CD4-positive, alpha-beta T cell treated with Interleukin-12 subunit alpha and Interleukin-12 subunit beta, for 1 hour (primary cell): ENCODE measurements around the gene NEURL1.
"Not testable (repeated sequence)": the region's sequence is repeated elsewhere in the genome, so short reads cannot be mapped to it uniquely, and the experiment has no call there.

ENCODE experiments used
- DNase-seq: peaks from one replicate; pipeline ENCODE4 v3.0.0-alpha.2; 2020

NEURL1 gene

GRCh38 chr10:103632871-103633270 lies 139.4 kb downstream of the NEURL1 start:
- not testable (repeated sequence) for DNase-seq

- DNase-seq, result no peak
Measured at GRCh38 chr10:103633846-103634245, 140.3 kb downstream of the NEURL1 start.

DNA sequence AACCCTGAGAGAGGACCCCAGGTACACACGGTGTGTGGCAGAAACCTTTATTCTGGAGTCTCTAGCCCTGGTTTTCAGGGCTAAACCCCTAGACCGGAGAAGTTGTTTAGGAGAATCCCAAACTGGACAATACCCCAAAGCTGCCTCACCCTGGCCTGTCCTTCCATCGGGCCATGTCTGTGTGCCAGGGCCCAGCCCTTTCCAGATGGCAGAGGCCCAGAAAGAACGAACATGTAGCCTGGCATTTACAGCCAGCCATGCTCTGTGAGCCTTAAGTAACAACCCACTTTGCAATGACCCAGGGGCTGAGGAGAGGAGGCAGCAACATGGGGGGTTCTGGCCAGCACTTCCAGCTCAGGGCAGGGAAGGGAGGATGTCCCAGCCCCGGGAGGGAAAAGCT lies 142.1 kb downstream of the NEURL1 start:
- no peak for DNase-seq

DNA sequence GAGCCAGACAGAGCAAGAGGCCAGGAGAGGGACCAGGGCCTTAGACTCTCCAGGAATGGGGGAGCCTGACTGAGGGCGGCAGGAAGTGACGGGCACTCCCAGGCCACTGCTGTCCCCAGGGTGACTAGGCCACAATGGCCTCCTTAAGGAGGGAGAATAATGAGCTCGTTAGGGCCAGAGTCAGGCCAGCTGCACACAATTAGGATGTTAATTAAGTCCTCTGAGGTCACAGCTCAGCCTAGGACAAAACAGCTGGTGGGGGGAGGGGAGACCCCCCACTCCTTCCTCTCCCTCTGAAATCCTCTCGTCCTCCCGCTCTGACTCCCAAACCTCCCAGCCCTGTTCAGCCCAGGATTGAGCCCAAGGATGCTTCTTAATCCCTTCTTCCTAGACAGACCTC lies 143.0 kb downstream of the NEURL1 start:
- no peak for DNase-seq

DNA sequence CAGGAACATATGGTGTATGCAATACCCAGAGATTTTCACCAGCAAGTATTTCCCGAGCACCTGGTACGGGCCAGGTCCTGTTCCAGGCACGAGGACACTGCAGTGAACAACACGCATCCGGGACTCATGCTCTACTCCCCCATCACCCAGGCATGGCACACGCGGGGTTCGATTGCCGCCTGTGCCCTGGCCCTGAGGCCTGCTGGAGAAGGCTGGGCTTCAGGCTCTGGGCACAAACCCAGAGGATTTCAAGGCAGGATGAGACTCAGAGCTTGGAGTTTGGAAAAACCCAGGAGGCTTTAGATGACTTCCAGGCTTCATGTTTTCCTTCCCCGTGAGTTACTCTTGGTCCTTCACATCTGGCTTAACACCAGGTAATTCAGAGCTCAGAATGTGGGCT lies 143.5 kb downstream of the NEURL1 start:
- no peak for DNase-seq

- no peak for DNase-seq
Measured at GRCh38 chr10:103637927-103638557, 144.5 kb downstream of the NEURL1 start.

DNA sequence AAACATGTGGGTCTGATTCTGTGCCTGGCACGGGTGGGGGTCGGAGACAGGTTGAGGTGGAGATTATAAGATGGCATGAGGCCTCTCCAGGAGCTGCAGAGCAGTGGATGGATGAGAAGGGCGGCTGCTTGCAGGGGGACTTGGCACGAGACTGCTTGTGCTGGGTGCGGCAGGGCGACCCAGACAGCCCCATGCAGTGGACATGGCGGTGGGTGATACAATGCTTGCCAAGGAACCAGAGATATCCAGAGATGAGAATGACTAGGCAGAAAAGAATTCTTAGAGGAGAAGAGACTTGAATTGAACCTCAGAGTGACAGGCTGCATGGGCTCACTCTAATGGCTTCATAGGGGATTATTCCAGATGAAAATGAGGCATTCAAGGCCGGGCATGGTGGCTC lies 145.4 kb downstream of the NEURL1 start:
- no peak for DNase-seq

GRCh38 chr10:103640436-103641181 lies 147.1 kb downstream of the NEURL1 start:
- DNase-seq, result no peak

- no peak for DNase-seq
Measured at GRCh38 chr10:103641326-103641725, 147.8 kb downstream of the NEURL1 start.
